Effector CD4-positive, alpha-beta T cell (primary cell): ENCODE data around the gene FGR.

ENCODE experiments used
- DNase-seq: peaks from one replicate; pipeline ENCODE4 v3.0.0-alpha.2; 2020

FGR gene

GRCh38 chr1:27599605-27600497 is 35.1 kb downstream of the FGR start:
- no peak for DNase-seq

GRCh38 chr1:27598902-27599528 is 36.0 kb downstream of the FGR start:
- no peak for DNase-seq

GRCh38 chr1:27598295-27598687 is 36.7 kb downstream of the FGR start:
- no peak for DNase-seq

GRCh38 chr1:27597516-27598294 is 37.3 kb downstream of the FGR start:
- DNase-seq, result no peak

- no peak for DNase-seq
Observed at GRCh38 chr1:27596986-27597385, 38.0 kb downstream of the FGR start.

GRCh38 chr1:27596261-27596660 is 38.7 kb downstream of the FGR start:
- DNase-seq, result no peak

- DNase-seq, result no peak
Observed at GRCh38 chr1:27595597-27595996, 39.4 kb downstream of the FGR start.

- no peak for DNase-seq
Observed at GRCh38 chr1:27594564-27595510, 40.1 kb downstream of the FGR start.

GRCh38 chr1:27593678-27594563 is 41.1 kb downstream of the FGR start:
- no peak for DNase-seq

GRCh38 chr1:27592931-27593677 is 41.9 kb downstream of the FGR start:
- DNase-seq, result no peak

- DNase-seq, result no peak
Observed at GRCh38 chr1:27592232-27592930, 42.6 kb downstream of the FGR start.

GRCh38 chr1:27591622-27592021 is 43.4 kb downstream of the FGR start:
- no peak for DNase-seq

- no peak for DNase-seq
Observed at GRCh38 chr1:27590917-27591508, 44.0 kb downstream of the FGR start.

- DNase-seq, result no peak
Observed at GRCh38 chr1:27589841-27590426, 45.1 kb downstream of the FGR start.

GRCh38 chr1:27589441-27589840 is 45.5 kb downstream of the FGR start:
- no peak for DNase-seq

GRCh38 chr1:27588256-27589232 is 46.4 kb downstream of the FGR start:
- no peak for DNase-seq

GRCh38 chr1:27585684-27586083 is 49.3 kb downstream of the FGR start:
- no peak for DNase-seq

GRCh38 chr1:27584453-27584852 is 50.5 kb downstream of the FGR start:
- DNase-seq, result no peak
